GM18861 (cell line): ENCODE results near the gene KCTD1.
"Not testable (repeated sequence)": the region's sequence is repeated elsewhere in the genome, so short reads cannot be mapped to it uniquely, and the experiment has no call there.

Source experiments
- ATAC-seq: cut with Tn5 transposase; IDR thresholded peaks from one replicate; pipeline ENCODE4 v1.9.1; 2021; ENCODE audit not compliant: unreplicated experiment

The KCTD1 gene

GRCh38 chr18:26459884-26460283 lies 88.5 kb downstream of the KCTD1 start:
- ATAC-seq: no peak

- no peak for ATAC-seq
Observed at GRCh38 chr18:26459340-26459739, 89.0 kb downstream of the KCTD1 start.

GRCh38 chr18:26458526-26459232 lies 89.7 kb downstream of the KCTD1 start:
- peak; percentile 46 for ATAC-seq

- no peak for ATAC-seq
Observed at GRCh38 chr18:26457611-26458353, 90.6 kb downstream of the KCTD1 start.

GRCh38 chr18:26457195-26457594 lies 91.2 kb downstream of the KCTD1 start:
- ATAC-seq: no peak

GRCh38 chr18:26456070-26456491 lies 92.3 kb downstream of the KCTD1 start:
- ATAC-seq: no peak

- no peak for ATAC-seq
Observed at GRCh38 chr18:26455639-26456038, 92.7 kb downstream of the KCTD1 start.

GRCh38 chr18:26454616-26455015 lies 93.7 kb downstream of the KCTD1 start:
- no peak for ATAC-seq

- no peak for ATAC-seq
Observed at GRCh38 chr18:26454192-26454591, 94.2 kb downstream of the KCTD1 start.

- ATAC-seq: peak; percentile 62
Observed at GRCh38 chr18:26453386-26453901, 94.9 kb downstream of the KCTD1 start.

GRCh38 chr18:26450989-26451682 lies 97.2 kb downstream of the KCTD1 start:
- ATAC-seq: no peak

- ATAC-seq: peak; percentile 43
Observed at GRCh38 chr18:26448714-26449159, 99.6 kb downstream of the KCTD1 start.

- ATAC-seq: no peak
Observed at GRCh38 chr18:26443853-26444252, 104.5 kb downstream of the KCTD1 start.

GRCh38 chr18:26442126-26442525 lies 106.2 kb downstream of the KCTD1 start:
- no peak for ATAC-seq

- ATAC-seq: no peak
Observed at GRCh38 chr18:26440644-26441043, 107.7 kb downstream of the KCTD1 start.

GRCh38 chr18:26439537-26439936 lies 108.8 kb downstream of the KCTD1 start:
- no peak for ATAC-seq

- ATAC-seq: peak; percentile 100
Observed at GRCh38 chr18:26438980-26439379, 109.4 kb downstream of the KCTD1 start.

- not testable (repeated sequence) for ATAC-seq
Observed at GRCh38 chr18:26437634-26438033, 110.7 kb downstream of the KCTD1 start.

GRCh38 chr18:26436176-26437051 lies 111.9 kb downstream of the KCTD1 start:
- ATAC-seq: no peak

GRCh38 chr18:26435415-26436095 lies 112.8 kb downstream of the KCTD1 start:
- ATAC-seq: no peak
